ENCODE results near the gene COL23A1. TPM values are rescaled to one million over a fixed set of nuclear protein-coding genes. Genes with fewer than 3 reads are reported as not detected.

Gene COL23A1
- total RNA-seq, 1 experiment from 2014 or later, result not detected

DNA sequence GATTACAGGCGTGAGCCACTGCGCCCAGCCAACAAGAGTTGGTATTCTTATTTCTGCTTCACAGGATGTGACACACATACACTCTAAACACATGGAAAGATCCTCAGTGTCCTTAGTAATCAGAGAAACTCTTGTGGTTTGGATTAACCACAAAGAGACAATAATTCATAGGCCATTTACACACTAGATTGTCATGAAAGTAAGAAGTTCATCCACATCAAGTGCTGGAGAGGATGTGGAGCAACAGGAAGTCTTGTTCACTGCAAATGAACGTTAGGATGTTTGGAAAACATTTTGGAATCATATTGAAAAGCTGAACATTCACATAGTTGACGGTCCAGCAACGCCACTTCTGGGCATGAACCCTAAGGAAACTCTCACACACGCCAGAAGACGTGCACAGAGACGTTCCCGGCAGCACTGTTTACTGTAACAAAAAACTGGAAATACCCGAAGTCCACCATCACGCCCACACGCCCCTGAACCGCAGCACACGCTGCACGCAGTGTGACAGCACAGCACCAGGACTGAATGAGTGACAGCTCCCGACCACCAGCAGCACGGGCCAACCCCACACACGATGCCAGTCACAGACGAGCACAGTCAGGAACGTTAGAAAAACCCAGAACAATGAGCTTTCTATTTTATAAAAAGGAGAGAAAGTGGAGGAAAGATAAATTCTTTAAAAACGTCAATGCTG is 87.6 kb downstream of the COL23A1 start:
- Histone ChIP-seq H3K4me1 (ENCODE audit: insufficient read depth, low read length, poor library complexity, severe bottlenecking) (no peaks in the 10 kb centered on the region), H3K27ac (ENCODE audit: low read depth, low read length, poor library complexity, severe bottlenecking) (no peak overlapping the region), H3K27me3 (replicated peaks; ENCODE audit: insufficient read depth, low read depth, low read length, poor library complexity) (no peaks in the 10 kb centered on the region), H3K9me3 (ENCODE audit: low read depth, low read length, poor library complexity, severe bottlenecking) (no peaks in the 10 kb centered on the region), H3K4me3 (ENCODE audit: low read depth, low read length, poor library complexity, severe bottlenecking) (no peak overlapping the region), H3K36me3 (ENCODE audit: insufficient read depth, low read length, poor library complexity, severe bottlenecking) (no peaks in the 10 kb centered on the region)
- ChIA-PET POLR2A (ENCODE audit: low non-redundant PET) (no interaction called here), CTCF (no interaction called here)
- intact Hi-C loops (cut with micrococcal nuclease; ENCODE audit: unreplicated experiment), result no loop called here
- DNase-seq (ENCODE audit: low spot score), result no peak
- TF ChIP-seq CTCF (conservative IDR thresholded peaks at IDR 0.05; ENCODE audit: low read depth, low read length) (no peak), EZH2 (IDR thresholded peaks at IDR 0.05; ENCODE audit: borderline replicate concordance, low read depth, low read length, poor library complexity, severe bottlenecking) (no peak)
- no TSS peak for BruUV-seq (replicated peaks)

DNA sequence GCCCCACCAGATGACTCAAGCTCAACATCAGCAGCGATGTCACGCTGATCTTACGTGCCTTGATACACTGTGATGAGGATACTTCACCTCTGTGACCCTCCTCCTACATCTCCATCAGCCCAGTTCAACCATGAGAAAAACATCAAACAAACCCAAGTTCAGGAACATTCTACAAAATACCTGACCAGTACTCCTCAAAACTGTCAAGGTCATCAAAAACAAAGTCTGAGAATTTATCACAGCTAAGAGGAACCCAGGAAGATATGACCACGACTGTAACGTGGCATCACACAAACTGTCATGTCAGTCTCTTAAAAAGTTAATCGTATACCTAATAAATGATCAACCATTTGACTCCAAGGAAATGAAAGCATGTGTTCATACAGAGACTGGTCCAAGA is 90.8 kb downstream of the COL23A1 start:
- Histone ChIP-seq H3K27ac (ENCODE audit: low read depth, low read length, poor library complexity, severe bottlenecking) (no peak overlapping the region), H3K27me3 (replicated peaks; ENCODE audit: insufficient read depth, low read depth, low read length, poor library complexity) (no peaks in the 10 kb centered on the region), H3K9me3 (ENCODE audit: low read depth, low read length, poor library complexity, severe bottlenecking) (no peaks in the 10 kb centered on the region), H3K4me1 (ENCODE audit: insufficient read depth, low read length, poor library complexity, severe bottlenecking) (no peaks in the 10 kb centered on the region), H3K4me3 (ENCODE audit: low read depth, low read length, poor library complexity, severe bottlenecking) (no peak overlapping the region), H3K36me3 (ENCODE audit: insufficient read depth, low read length, poor library complexity, severe bottlenecking) (no peaks in the 10 kb centered on the region)
- no peak for DNase-seq (ENCODE audit: low spot score)
- ChIA-PET CTCF (no interaction called here), POLR2A (ENCODE audit: low non-redundant PET) (interaction anchor here (0.6 kb wide), 1 partner anchor 9 kb away, joined by 6 read pairs; no protein-coding TSS in a partner anchor)
- intact Hi-C loops (cut with micrococcal nuclease; ENCODE audit: unreplicated experiment), result no loop called here
- BruUV-seq (replicated peaks), result no TSS peak
- TF ChIP-seq CTCF (conservative IDR thresholded peaks at IDR 0.05; ENCODE audit: low read depth, low read length) (no peak), EZH2 (IDR thresholded peaks at IDR 0.05; ENCODE audit: borderline replicate concordance, low read depth, low read length, poor library complexity, severe bottlenecking) (no peak)

GRCh38 chr5:178496642-178497041 is 93.6 kb downstream of the COL23A1 start:
- Histone ChIP-seq H3K27me3 (replicated peaks; ENCODE audit: insufficient read depth, low read depth, low read length, poor library complexity) (no peaks in the 10 kb centered on the region), H3K4me3 (ENCODE audit: low read depth, low read length, poor library complexity, severe bottlenecking) (no peak overlapping the region), H3K36me3 (ENCODE audit: insufficient read depth, low read length, poor library complexity, severe bottlenecking) (no peaks in the 10 kb centered on the region), H3K9me3 (ENCODE audit: low read depth, low read length, poor library complexity, severe bottlenecking) (no peaks in the 10 kb centered on the region), H3K27ac (ENCODE audit: low read depth, low read length, poor library complexity, severe bottlenecking) (no peak overlapping the region), H3K4me1 (ENCODE audit: insufficient read depth, low read length, poor library complexity, severe bottlenecking) (no peaks in the 10 kb centered on the region)
- DNase-seq (ENCODE audit: low spot score), result peak; percentile 33
- CTCF ChIA-PET, result interaction anchor here (1.0 kb wide), 1 partner anchor 35 kb away, joined by 3 read pairs; no protein-coding TSS in a partner anchor
- BruUV-seq (replicated peaks), result no TSS peak
- POLR2A ChIA-PET (ENCODE audit: low non-redundant PET), result no interaction called here
- no peak for TF ChIP-seq EZH2 (IDR thresholded peaks at IDR 0.05; ENCODE audit: borderline replicate concordance, low read depth, low read length, poor library complexity, severe bottlenecking)
- TF ChIP-seq CTCF (conservative IDR thresholded peaks at IDR 0.05; ENCODE audit: low read depth, low read length), result no peak
- intact Hi-C loops (cut with micrococcal nuclease; ENCODE audit: unreplicated experiment), result no loop called here
